Measurements from ENCODE around the gene GADL1.

The GADL1 gene

GRCh38 chr3:30677347-30677685, 217.1 kb downstream of the GADL1 start:
- DNase-seq (ENCODE audit: low read depth in 3 of 3, low spot score in 1 of 3), result no peak

- no peak for DNase-seq (ENCODE audit: low read depth in 3 of 3, low spot score in 1 of 3)
Observed at GRCh38 chr3:30676424-30677346, 217.8 kb downstream of the GADL1 start.

Measured in stimulated activated CD4-positive, alpha-beta T cell treated with anti-CD3 and anti-CD28 coated beads, TNF-alpha, amount 100 ng/mL, for 1 hour (primary cell).